Right ventricle myocardium inferior (tissue), 1 donor: ENCODE results near the gene FGA. TPM values are rescaled to one million over a fixed set of nuclear protein-coding genes. Genes with fewer than 3 reads are reported as not detected.

Source experiments
- ATAC-seq: fragments of 200-7000 bp; cut with Tn5 transposase; one replicate; pipeline ENCODE4 v1.9.1; 2020; ENCODE audit warnings: mild to moderate bottlenecking, moderate library complexity
- DNase-seq: peaks from one replicate; pipeline ENCODE4 v3.0.0; 2021; ENCODE audit errors: missing footprints
- intact Hi-C: fragments of 100-400 bp; cut with DNase I; formaldehyde crosslinking; loops from one replicate; pipeline ENCODE4 v1.11.0; 2022
- total RNA-seq: library from RNA; stranded (reverse); fragmentation: NEBNext Ultra II Directional; extraction: Animal tissue kit (Norgen Biotek cat#: 25700); gene quantifications from one replicate; pipeline ENCODE4 v1.2.1, GENCODE V29; 2021
- donor health status: DM: no; HTN: yes; CAD: no; lungs with severe emphysema.

Gene FGA
- total RNA-seq, 1 donor from 2014 or later = not detected

GRCh38 chr4:154585369-154586018 lies 5.0 kb downstream of the FGA start:
- DNase-seq (no peak), ATAC-seq (no peak)
- intact Hi-C loops = no loop called here

- DNase-seq (no peak), ATAC-seq (no peak)
- intact Hi-C loops = no loop called here
These were observed 6.3 kb downstream of the FGA start for GRCh38 chr4:154584259-154584658.

GRCh38 chr4:154583677-154584076 lies 6.9 kb downstream of the FGA start:
- ATAC-seq (no peak), DNase-seq (no peak)
- intact Hi-C loops = no loop called here

GRCh38 chr4:154583230-154583629 lies 7.3 kb downstream of the FGA start:
- DNase-seq = no peak
- intact Hi-C loops = no loop called here
- no peak for ATAC-seq

GRCh38 chr4:154582723-154583122 lies 7.8 kb downstream of the FGA start:
- DNase-seq (no peak), ATAC-seq (no peak)
- intact Hi-C loops = no loop called here

- intact Hi-C loops = no loop called here
- ATAC-seq (no peak), DNase-seq (no peak)
These were observed 10.6 kb downstream of the FGA start for GRCh38 chr4:154579927-154580326.

GRCh38 chr4:154578919-154579318 lies 11.6 kb downstream of the FGA start:
- DNase-seq = no peak
- ATAC-seq = no peak
- intact Hi-C loops = no loop called here

GRCh38 chr4:154577324-154577723 lies 13.2 kb downstream of the FGA start:
- ATAC-seq = no peak
- no peak for DNase-seq
- intact Hi-C loops = no loop called here

GRCh38 chr4:154574311-154574710 lies 16.2 kb downstream of the FGA start:
- no peak for ATAC-seq
- intact Hi-C loops = no loop called here
- DNase-seq = no peak

- intact Hi-C loops = no loop called here
- no peak for ATAC-seq
- DNase-seq = no peak
These were observed 17.2 kb downstream of the FGA start for GRCh38 chr4:154573190-154573870.

- intact Hi-C loops = no loop called here
- DNase-seq (no peak), ATAC-seq (no peak)
These were observed 21.0 kb downstream of the FGA start for GRCh38 chr4:154569584-154569983.

GRCh38 chr4:154569028-154569427 lies 21.5 kb downstream of the FGA start:
- ATAC-seq (no peak), DNase-seq (no peak)
- intact Hi-C loops = no loop called here

GRCh38 chr4:154566639-154567204 lies 23.8 kb downstream of the FGA start:
- intact Hi-C loops = no loop called here
- ATAC-seq = no peak
- no peak for DNase-seq

- DNase-seq (no peak), ATAC-seq (no peak)
- intact Hi-C loops = no loop called here
These were observed 24.8 kb downstream of the FGA start for GRCh38 chr4:154565704-154566103.

- intact Hi-C loops = no loop called here
These were observed 26.2 kb downstream of the FGA start for GRCh38 chr4:154564311-154564710.

GRCh38 chr4:154562697-154563254 lies 27.8 kb downstream of the FGA start, which contains the start of gene FGB:
FGB (plus strand) TSS chr4:154563011; CDS start chr4:154563019, 8 bp downstream.
- intact Hi-C loops = no loop called here
- DNase-seq = no peak
- no peak for ATAC-seq

More at GRCh38 chr4:154564311-154564710, 26.2 kb downstream of the FGA start:
- no peak for DNase-seq
- no peak for ATAC-seq

- intact Hi-C loops = no loop called here
- DNase-seq = no peak
- ATAC-seq = no peak
These were observed 29.7 kb downstream of the FGA start for GRCh38 chr4:154560824-154561231.

GRCh38 chr4:154560419-154560801 lies 30.1 kb downstream of the FGA start:
- ATAC-seq (no peak), DNase-seq (no peak)
- intact Hi-C loops = no loop called here

GRCh38 chr4:154559494-154560418 lies 30.8 kb downstream of the FGA start:
- intact Hi-C loops = no loop called here
- DNase-seq = no peak
- ATAC-seq = no peak
